Spleen (tissue), 11 donors: Measurements from ENCODE around the gene HOXC5. TPM values are rescaled to one million over a fixed set of nuclear protein-coding genes. Genes with fewer than 3 reads are reported as not detected.

Source experiments
- DNase-seq: peaks from one replicate; pipeline ENCODE4 v3.0.0-alpha.2; 2020
- H3K27ac ChIP-seq, 8 donors: fragments of 200-600 bp; sonication (generic) in 7 of 8; 1 replicate in 4 of 8; 2 replicates in 4 of 8; pipeline versions ENCODE4 v1.5.0 to v1.8.0; 2016 to 2021; ENCODE audit warnings: inconsistent platforms in 4 of 8, mild to moderate bottlenecking in 4 of 8, moderate library complexity in 1 of 8
- H3K27me3 ChIP-seq, 7 donors: fragments of 200-600 bp; sonication (generic) in 6 of 7; replicated peaks in 1 of 7; 1 replicate in 4 of 7; 2 replicates in 3 of 7; pipeline versions ENCODE4 v1.5.0 to v1.8.0; 2016 to 2021; ENCODE audit warnings: inconsistent platforms in 3 of 7, mild to moderate bottlenecking in 1 of 7
- H3K36me3 ChIP-seq, 6 donors: fragments of 200-600 bp; sonication (generic) in 5 of 6; 1 replicate in 4 of 6; 2 replicates in 2 of 6; pipeline versions ENCODE4 v1.5.0 to v1.8.0; 2016 to 2021; ENCODE audit warnings: inconsistent platforms in 2 of 6
- H3K4me1 ChIP-seq, 6 donors: fragments of 200-600 bp; sonication (generic) in 5 of 6; 1 replicate in 3 of 6; 2 replicates in 3 of 6; pipeline versions ENCODE4 v1.5.0 to v1.8.0; 2016 to 2021; ENCODE audit warnings: inconsistent platforms in 3 of 6
- H3K4me3 ChIP-seq, 8 donors: fragments of 200-600 bp; sonication (generic) in 7 of 8; 1 replicate in 4 of 8; 2 replicates in 4 of 8; pipeline versions ENCODE4 v1.5.0 to v1.8.0; 2016 to 2021; ENCODE audit warnings: inconsistent platforms in 4 of 8, mild to moderate bottlenecking in 4 of 8, moderate library complexity in 2 of 8
- H3K9me3 ChIP-seq, 8 donors: fragments of 200-600 bp; sonication (generic) in 7 of 8; 1 replicate in 4 of 8; 2 replicates in 4 of 8; pipeline versions ENCODE4 v1.5.0 to v1.8.0; 2016 to 2021; ENCODE audit warnings: inconsistent platforms in 4 of 8
- CTCF ChIP-seq, 11 experiments: fragments of 200-600 bp in 7 of 11; fragments of 450-650 bp in 4 of 11; sonication (generic) in 4 of 11; IDR thresholded peaks in 8 of 11; conservative IDR thresholded peaks in 3 of 11; 1 replicate in 7 of 11; 2 replicates in 4 of 11; pipeline versions ENCODE4 v1.4.0 to v1.8.0; 2016 to 2021; ENCODE audit warnings: antibody characterized with exemption in 11 of 11, inconsistent platforms in 4 of 11, mild to moderate bottlenecking in 1 of 11
- POLR2A ChIP-seq, 3 donors: fragments of 450-650 bp; IDR thresholded peaks; one replicate each; pipeline ENCODE4 v1.5.1; 2017; ENCODE audit warnings: antibody characterized with exemption in 3 of 3, mild to moderate bottlenecking in 1 of 3
- POLR2AphosphoS5 ChIP-seq, 3 donors: sonication (generic); formaldehyde crosslinking; IDR thresholded peaks; one replicate each; pipeline ENCODE4 v1.5.1; 2017; ENCODE audit warnings: antibody characterized with exemption in 3 of 3
- WGBS, 5 donors: extraction: QIAGEN DNeasy Blood & Tissue Kit in 3 of 5; methylation state at CpG; one replicate each; pipeline versions ENCODE4 v1.1.5 to v1.1.7; 2013 to 2018; 5-methylcytosine and 5-hydroxymethylcytosine counted together
- intact Hi-C: fragments of 100-400 bp; cut with DNase I; formaldehyde crosslinking; loops from one replicate; pipeline ENCODE4 v1.15.0; 2023; ENCODE audit warnings: low total_unique reads
- polyA plus RNA-seq, 3 donors: library from polyadenylated mRNA; stranded (reverse); fragments of 200-250 nt; gene quantifications; one replicate each; pipeline ENCODE4 v1.2.1, GENCODE V29; 2013
- total RNA-seq, 7 donors: library from RNA; depleted of rRNA in 3 of 7; stranded (reverse); fragments of >200 nt in 3 of 7; fragmentation: NEBNext Ultra II Directional in 4 of 7; extraction: Animal tissue kit (Norgen Biotek cat#: 25700) in 4 of 7; gene quantifications; one replicate each; pipeline versions ENCODE4 v1.1.0 to v1.2.1, GENCODE V29; 2016 to 2021
- donor health status: healthy with polysubstance abuse.
- donor health status: DM: no; HTN: no; CAD: no; lungs with moderate emphysema.
- donor health status: DM: no; HTN: no; CAD: no.
- donor health status: Bipolar disorder and iron deficiency.
- donor health status: healthy.
- donor health status: DM: no; HTN: no; CAD: no.
- donor health status: DM: yes; HTN: yes; CAD: no.

The HOXC5 gene
- total and polyA plus RNA-seq, 10 donors, result 0.06 TPM; not detected in 9

GRCh38 chr12:54054742-54055194 is 21.9 kb downstream of the HOXC5 start:
- H3K4me3 ChIP-seq, result peak overlapping the region in 4 of 8 donors; percentile 52 to 73 (median 58)
- no peak for TF ChIP-seq POLR2A (IDR thresholded peaks at IDR 0.05)
- TF ChIP-seq CTCF (IDR thresholded peaks at IDR 0.05 in 8 of 11, conservative IDR thresholded peaks at IDR 0.05 in 3 of 11), result no peak
- no peak for TF ChIP-seq POLR2AphosphoS5 (IDR thresholded peaks at IDR 0.05)
- no peak overlapping the region for H3K27ac ChIP-seq
- no peaks in the 10 kb centered on the region for H3K9me3 ChIP-seq
- DNase-seq, result no peak
- H3K27me3 ChIP-seq, result peaks cover 7 to 98% (median 49%) of the 10 kb centered on the region in 7 donors
- H3K36me3 ChIP-seq, result no peaks in the 10 kb centered on the region
- H3K4me1 ChIP-seq, result peaks cover 0 to 47% (median 26%) of the 10 kb centered on the region in 6 donors
- intact Hi-C loops, result no loop called here
- 14 to 48% (median 32%) methylated on average over 24 of the region's 24 CpGs for WGBS, 5 donors

- TF ChIP-seq POLR2AphosphoS5 (IDR thresholded peaks at IDR 0.05) (no peak), CTCF (IDR thresholded peaks at IDR 0.05 in 8 of 11, conservative IDR thresholded peaks at IDR 0.05 in 3 of 11) (no peak), POLR2A (IDR thresholded peaks at IDR 0.05) (no peak)
- intact Hi-C loops, result no loop called here
- H3K27ac ChIP-seq, result no peak overlapping the region
These were observed 22.7 kb downstream of the HOXC5 start for GRCh38 chr12:54055552-54055951.

GRCh38 chr12:54056110-54056509 is 23.3 kb downstream of the HOXC5 start:
- DNase-seq, result no peak
- Histone ChIP-seq H3K4me1 (peaks cover 0 to 37% (median 25%) of the 10 kb centered on the region in 6 donors), H3K9me3 (no peaks in the 10 kb centered on the region), H3K27ac (no peak overlapping the region), H3K36me3 (no peaks in the 10 kb centered on the region), H3K27me3 (peaks cover 4 to 98% (median 47%) of the 10 kb centered on the region in 7 donors), H3K4me3 (no peak overlapping the region)
- no peak for TF ChIP-seq POLR2AphosphoS5 (IDR thresholded peaks at IDR 0.05)
- no peak for TF ChIP-seq POLR2A (IDR thresholded peaks at IDR 0.05)
- TF ChIP-seq CTCF (IDR thresholded peaks at IDR 0.05 in 8 of 11, conservative IDR thresholded peaks at IDR 0.05 in 3 of 11), result no peak
- intact Hi-C loops, result no loop called here

More at GRCh38 chr12:54055552-54055951, 22.7 kb downstream of the HOXC5 start:
- Histone ChIP-seq H3K4me3 (no peak overlapping the region), H3K27me3 (peaks cover 4 to 98% (median 47%) of the 10 kb centered on the region in 7 donors), H3K9me3 (no peaks in the 10 kb centered on the region), H3K4me1 (peaks cover 0 to 39% (median 25%) of the 10 kb centered on the region in 6 donors), H3K36me3 (no peaks in the 10 kb centered on the region)
- WGBS, 5 donors, result 68 to 87% (median 75%) methylated on average over 2 of the region's 2 CpGs
- no peak for DNase-seq

GRCh38 chr12:54058128-54058768 is 25.4 kb downstream of the HOXC5 start:
- DNase-seq, result no peak
- peaks cover 0 to 18% (median 10%) of the 10 kb centered on the region in 6 donors for H3K4me1 ChIP-seq
- WGBS, 5 donors, result 46 to 69% (median 65%) methylated on average over 14 of the region's 14 CpGs
- no peak overlapping the region for H3K4me3 ChIP-seq
- intact Hi-C loops, result no loop called here
- TF ChIP-seq CTCF (IDR thresholded peaks at IDR 0.05 in 8 of 11, conservative IDR thresholded peaks at IDR 0.05 in 3 of 11) (no peak), POLR2A (IDR thresholded peaks at IDR 0.05) (no peak), POLR2AphosphoS5 (IDR thresholded peaks at IDR 0.05) (no peak)
- no peaks in the 10 kb centered on the region for H3K36me3 ChIP-seq
- H3K27ac ChIP-seq, result no peak overlapping the region
- no peaks in the 10 kb centered on the region for H3K9me3 ChIP-seq
- peaks cover 0 to 96% (median 31%) of the 10 kb centered on the region in 7 donors for H3K27me3 ChIP-seq
